ENCODE measurements around the gene C19orf12. TPM values are rescaled to one million over a fixed set of nuclear protein-coding genes. Genes with fewer than 3 reads are reported as not detected.

Gene C19orf12
- total RNA-seq, 1 experiment from 2014 or later = 15.5 TPM

DNA sequence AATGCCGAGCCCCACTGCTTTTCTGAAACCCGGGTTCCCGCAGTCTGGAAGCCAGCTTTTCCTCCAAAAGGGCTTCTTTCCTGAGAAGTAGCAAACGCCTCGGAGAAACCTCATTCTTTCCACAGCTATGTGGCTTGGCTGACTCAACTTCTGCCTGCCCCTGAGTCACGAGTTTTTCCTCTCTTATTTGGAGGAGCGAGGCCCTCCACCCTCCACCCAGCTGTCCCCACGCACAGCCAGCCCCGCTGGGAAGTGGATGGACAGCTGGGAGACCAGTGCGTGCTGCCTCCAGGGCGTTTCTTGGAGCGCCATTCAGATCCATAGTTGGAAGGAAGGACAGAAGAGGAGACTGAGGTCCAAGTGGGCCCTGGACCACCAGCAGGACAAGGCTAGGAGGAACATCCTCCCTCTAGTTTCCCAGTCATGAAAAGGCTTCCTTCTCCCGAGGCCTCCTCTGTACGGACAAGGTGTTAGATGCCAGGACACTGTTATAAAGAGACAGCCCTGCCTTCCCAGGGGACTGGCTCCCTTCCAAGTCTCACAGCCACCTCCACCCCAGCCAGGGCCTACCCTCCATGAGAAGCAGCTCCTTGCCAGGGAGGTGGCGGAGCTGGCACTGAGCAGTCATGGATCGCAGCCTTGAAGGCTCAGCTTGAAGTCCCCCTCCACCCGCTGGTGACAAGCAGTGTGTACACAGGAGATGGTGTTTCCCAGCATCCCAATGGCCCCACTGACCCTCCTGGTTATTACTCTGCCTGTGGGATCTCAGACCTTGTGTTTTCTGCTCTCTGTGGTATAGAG, 52.3 kb downstream of the C19orf12 start:
- H3K36me3 Mint-ChIP-seq = no peaks in the 10 kb centered on the region
- ATAC-seq (no peak), DNase-seq (ENCODE audit: low spot score) (no peak)
- no peak overlapping the region for H3K4me3 Mint-ChIP-seq
- H3K27ac Mint-ChIP-seq = no peak overlapping the region
- no peaks in the 10 kb centered on the region for H3K27me3 Mint-ChIP-seq (ENCODE audit: low read depth)
- CTCF ChIA-PET = interaction anchor here (0.8 to 1.1 kb wide), 4 partner anchors 9 to 211 kb away, joined by 3 to 4 read pairs (median 4); no protein-coding TSS in a partner anchor
- POLR2A ChIA-PET = no interaction called here
- no peaks in the 10 kb centered on the region for H3K9me3 Mint-ChIP-seq
- peaks cover 21% of the 10 kb centered on the region for H3K4me1 Mint-ChIP-seq
- TF ChIP-seq NR1H2 (CRISPR knock-in tag; IDR thresholded peaks at IDR 0.05) = no peak
- TF ChIP-seq SMAD4 (CRISPR knock-in tag; IDR thresholded peaks at IDR 0.05) = no peak
- TF ChIP-seq NR2C2 (CRISPR knock-in tag; IDR thresholded peaks at IDR 0.05) = no peak
- no peak for TF ChIP-seq EMX1 (CRISPR knock-in tag; IDR thresholded peaks at IDR 0.05)
- TF ChIP-seq, protein P1, sequence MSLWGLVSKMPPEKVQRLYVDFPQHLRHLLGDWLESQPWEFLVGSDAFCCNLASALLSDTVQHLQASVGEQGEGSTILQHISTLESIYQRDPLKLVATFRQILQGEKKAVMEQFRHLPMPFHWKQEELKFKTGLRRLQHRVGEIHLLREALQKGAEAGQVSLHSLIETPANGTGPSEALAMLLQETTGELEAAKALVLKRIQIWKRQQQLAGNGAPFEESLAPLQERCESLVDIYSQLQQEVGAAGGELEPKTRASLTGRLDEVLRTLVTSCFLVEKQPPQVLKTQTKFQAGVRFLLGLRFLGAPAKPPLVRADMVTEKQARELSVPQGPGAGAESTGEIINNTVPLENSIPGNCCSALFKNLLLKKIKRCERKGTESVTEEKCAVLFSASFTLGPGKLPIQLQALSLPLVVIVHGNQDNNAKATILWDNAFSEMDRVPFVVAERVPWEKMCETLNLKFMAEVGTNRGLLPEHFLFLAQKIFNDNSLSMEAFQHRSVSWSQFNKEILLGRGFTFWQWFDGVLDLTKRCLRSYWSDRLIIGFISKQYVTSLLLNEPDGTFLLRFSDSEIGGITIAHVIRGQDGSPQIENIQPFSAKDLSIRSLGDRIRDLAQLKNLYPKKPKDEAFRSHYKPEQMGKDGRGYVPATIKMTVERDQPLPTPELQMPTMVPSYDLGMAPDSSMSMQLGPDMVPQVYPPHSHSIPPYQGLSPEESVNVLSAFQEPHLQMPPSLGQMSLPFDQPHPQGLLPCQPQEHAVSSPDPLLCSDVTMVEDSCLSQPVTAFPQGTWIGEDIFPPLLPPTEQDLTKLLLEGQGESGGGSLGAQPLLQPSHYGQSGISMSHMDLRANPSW (CRISPR knock-in tag; conservative IDR thresholded peaks at IDR 0.05; ENCODE audit: low read depth) = no peak
- TF ChIP-seq, protein P2, sequence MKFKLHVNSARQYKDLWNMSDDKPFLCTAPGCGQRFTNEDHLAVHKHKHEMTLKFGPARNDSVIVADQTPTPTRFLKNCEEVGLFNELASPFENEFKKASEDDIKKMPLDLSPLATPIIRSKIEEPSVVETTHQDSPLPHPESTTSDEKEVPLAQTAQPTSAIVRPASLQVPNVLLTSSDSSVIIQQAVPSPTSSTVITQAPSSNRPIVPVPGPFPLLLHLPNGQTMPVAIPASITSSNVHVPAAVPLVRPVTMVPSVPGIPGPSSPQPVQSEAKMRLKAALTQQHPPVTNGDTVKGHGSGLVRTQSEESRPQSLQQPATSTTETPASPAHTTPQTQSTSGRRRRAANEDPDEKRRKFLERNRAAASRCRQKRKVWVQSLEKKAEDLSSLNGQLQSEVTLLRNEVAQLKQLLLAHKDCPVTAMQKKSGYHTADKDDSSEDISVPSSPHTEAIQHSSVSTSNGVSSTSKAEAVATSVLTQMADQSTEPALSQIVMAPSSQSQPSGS (CRISPR knock-in tag; IDR thresholded peaks at IDR 0.05; ENCODE audit: borderline replicate concordance, low read depth) = no peak
- TF ChIP-seq CREM (CRISPR knock-in tag; IDR thresholded peaks at IDR 0.05) = no peak
- TF ChIP-seq, protein P3, sequence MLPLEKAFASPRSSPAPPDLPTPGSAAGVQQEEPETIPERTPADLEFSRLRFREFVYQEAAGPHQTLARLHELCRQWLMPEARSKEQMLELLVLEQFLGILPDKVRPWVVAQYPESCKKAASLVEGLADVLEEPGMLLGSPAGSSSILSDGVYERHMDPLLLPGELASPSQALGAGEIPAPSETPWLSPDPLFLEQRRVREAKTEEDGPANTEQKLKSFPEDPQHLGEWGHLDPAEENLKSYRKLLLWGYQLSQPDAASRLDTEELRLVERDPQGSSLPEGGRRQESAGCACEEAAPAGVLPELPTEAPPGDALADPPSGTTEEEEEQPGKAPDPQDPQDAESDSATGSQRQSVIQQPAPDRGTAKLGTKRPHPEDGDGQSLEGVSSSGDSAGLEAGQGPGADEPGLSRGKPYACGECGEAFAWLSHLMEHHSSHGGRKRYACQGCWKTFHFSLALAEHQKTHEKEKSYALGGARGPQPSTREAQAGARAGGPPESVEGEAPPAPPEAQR (CRISPR knock-in tag; IDR thresholded peaks at IDR 0.05) = no peak
- TF ChIP-seq NFE2L1 (CRISPR knock-in tag; IDR thresholded peaks at IDR 0.05) = no peak
- TF ChIP-seq, protein P4, sequence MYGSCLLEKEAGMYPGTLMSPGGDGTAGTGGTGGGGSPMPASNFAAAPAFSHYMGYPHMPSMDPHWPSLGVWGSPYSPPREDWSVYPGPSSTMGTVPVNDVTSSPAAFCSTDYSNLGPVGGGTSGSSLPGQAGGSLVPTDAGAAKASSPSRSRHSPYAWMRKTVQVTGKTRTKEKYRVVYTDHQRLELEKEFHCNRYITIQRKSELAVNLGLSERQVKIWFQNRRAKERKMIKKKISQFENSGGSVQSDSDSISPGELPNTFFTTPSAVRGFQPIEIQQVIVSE (CRISPR knock-in tag; IDR thresholded peaks at IDR 0.05; ENCODE audit: borderline replicate concordance) = no peak
- no peak for TF ChIP-seq CREB1 (CRISPR knock-in tag; IDR thresholded peaks at IDR 0.05)
- no peak for TF ChIP-seq ARID4B (CRISPR knock-in tag; IDR thresholded peaks at IDR 0.05; ENCODE audit: borderline replicate concordance)

GRCh38 chr19:29662278-29662603, 52.8 kb downstream of the C19orf12 start:
- no peak overlapping the region for H3K27ac Mint-ChIP-seq
- DNase-seq (ENCODE audit: low spot score) = no peak
- no peaks in the 10 kb centered on the region for H3K27me3 Mint-ChIP-seq (ENCODE audit: low read depth)
- CTCF ChIA-PET = interaction anchor here (0.8 to 1.1 kb wide), 4 partner anchors 9 to 212 kb away, joined by 3 to 4 read pairs (median 4); no protein-coding TSS in a partner anchor
- peaks cover 16% of the 10 kb centered on the region for H3K4me1 Mint-ChIP-seq
- H3K36me3 Mint-ChIP-seq = no peaks in the 10 kb centered on the region
- POLR2A ChIA-PET = no interaction called here
- ATAC-seq = no peak
- no peaks in the 10 kb centered on the region for H3K9me3 Mint-ChIP-seq
- H3K4me3 Mint-ChIP-seq = no peak overlapping the region
- TF ChIP-seq GTF2I (CRISPR knock-in tag; conservative IDR thresholded peaks at IDR 0.05) = no peak
- no peak for TF ChIP-seq ZNF219 (CRISPR knock-in tag; IDR thresholded peaks at IDR 0.05; ENCODE audit: borderline replicate concordance)
- no peak for TF ChIP-seq ZNF396 (CRISPR knock-in tag; IDR thresholded peaks at IDR 0.05; ENCODE audit: borderline replicate concordance)
- TF ChIP-seq PREB (CRISPR knock-in tag; IDR thresholded peaks at IDR 0.05; ENCODE audit: borderline replicate concordance) = no peak
- TF ChIP-seq EMX1 (CRISPR knock-in tag; IDR thresholded peaks at IDR 0.05) = no peak
- TF ChIP-seq PRDM15 (CRISPR knock-in tag; IDR thresholded peaks at IDR 0.05) = no peak
